GM18508 (cell line): ENCODE data around the gene TBPL2.
"Not testable (repeated sequence)": the region's sequence is repeated elsewhere in the genome, so short reads cannot be mapped to it uniquely, and the experiment has no call there.

Experiments
- ATAC-seq: cut with Tn5 transposase; IDR thresholded peaks from one replicate; pipeline ENCODE4 v1.9.1; 2021; ENCODE audit warnings: moderate number of reproducible peaks; ENCODE audit not compliant: insufficient read depth, unreplicated experiment

TBPL2 gene

GRCh38 chr14:55440385-55440784 is at the start of gene TBPL2:
Gene TBPL2, minus strand, starts transcription at chr14:55440616. Its CDS starts 167 bp downstream, at chr14:55440449.
- ATAC-seq: no peak

- ATAC-seq: no peak
Measured at GRCh38 chr14:55488204-55488603, 47.8 kb upstream of the TBPL2 start.

GRCh38 chr14:55482936-55483605 is 42.7 kb upstream of the TBPL2 start:
- no peak for ATAC-seq

GRCh38 chr14:55481769-55482168 is 41.4 kb upstream of the TBPL2 start:
- no peak for ATAC-seq

GRCh38 chr14:55477680-55478079 is 37.3 kb upstream of the TBPL2 start:
- no peak for ATAC-seq

- ATAC-seq: not testable (repeated sequence)
Measured at GRCh38 chr14:55476448-55476847, 36.0 kb upstream of the TBPL2 start.

GRCh38 chr14:55473786-55474185 is 33.4 kb upstream of the TBPL2 start:
- ATAC-seq: no peak

- no peak for ATAC-seq
Measured at GRCh38 chr14:55470025-55470424, 29.6 kb upstream of the TBPL2 start.

- ATAC-seq: no peak
Measured at GRCh38 chr14:55467307-55467706, 26.9 kb upstream of the TBPL2 start.

GRCh38 chr14:55458800-55459515 is 18.5 kb upstream of the TBPL2 start:
- peak; percentile 84 for ATAC-seq

GRCh38 chr14:55457496-55457895 is 17.1 kb upstream of the TBPL2 start:
- no peak for ATAC-seq

- not testable (repeated sequence) for ATAC-seq
Measured at GRCh38 chr14:55456411-55456810, 16.0 kb upstream of the TBPL2 start.

- no peak for ATAC-seq
Measured at GRCh38 chr14:55454264-55455002, 14.0 kb upstream of the TBPL2 start.

- ATAC-seq: no peak
Measured at GRCh38 chr14:55451950-55452349, 11.5 kb upstream of the TBPL2 start.

GRCh38 chr14:55451398-55451797 is 11.0 kb upstream of the TBPL2 start:
- ATAC-seq: no peak

GRCh38 chr14:55450987-55451386 is 10.6 kb upstream of the TBPL2 start:
- no peak for ATAC-seq

- no peak for ATAC-seq
Measured at GRCh38 chr14:55450539-55450938, 10.1 kb upstream of the TBPL2 start.

GRCh38 chr14:55450124-55450523 is 9.7 kb upstream of the TBPL2 start:
- ATAC-seq: no peak

- no peak for ATAC-seq
Measured at GRCh38 chr14:55449116-55449515, 8.7 kb upstream of the TBPL2 start.

- no peak for ATAC-seq
Measured at GRCh38 chr14:55448141-55448614, 7.8 kb upstream of the TBPL2 start.

- ATAC-seq: no peak
Measured at GRCh38 chr14:55446833-55447232, 6.4 kb upstream of the TBPL2 start.
